Activated T-cell treated with anti-CD3 and anti-CD28 coated beads for 48 hours (primary cell): Measurements from ENCODE around the gene THADA.

Experiments used
- DNase-seq: peaks from one replicate; pipeline ENCODE4 v3.0.0-alpha.2; 2020; ENCODE audit warnings: low read depth

THADA gene

DNA sequence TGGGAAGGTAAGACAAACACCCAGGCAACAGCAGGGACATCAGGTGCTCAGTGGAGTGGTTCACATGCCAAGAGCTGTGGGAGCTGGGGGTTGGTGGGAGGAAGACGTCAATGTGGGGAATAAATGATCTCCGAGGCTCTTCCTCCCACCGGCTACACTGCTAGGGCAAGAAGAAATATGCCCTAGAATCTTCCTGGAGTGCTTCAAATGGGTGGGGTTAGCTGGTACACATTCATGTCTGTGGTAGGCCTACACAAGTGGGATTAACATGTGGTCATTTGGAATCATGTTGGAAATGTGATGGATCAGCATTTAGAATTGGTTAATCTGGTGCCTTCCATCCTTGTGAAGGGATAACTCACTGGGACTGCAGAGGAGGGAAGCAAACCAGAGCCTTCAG is 357.0 kb downstream of the THADA start:
- no peak for DNase-seq

DNA sequence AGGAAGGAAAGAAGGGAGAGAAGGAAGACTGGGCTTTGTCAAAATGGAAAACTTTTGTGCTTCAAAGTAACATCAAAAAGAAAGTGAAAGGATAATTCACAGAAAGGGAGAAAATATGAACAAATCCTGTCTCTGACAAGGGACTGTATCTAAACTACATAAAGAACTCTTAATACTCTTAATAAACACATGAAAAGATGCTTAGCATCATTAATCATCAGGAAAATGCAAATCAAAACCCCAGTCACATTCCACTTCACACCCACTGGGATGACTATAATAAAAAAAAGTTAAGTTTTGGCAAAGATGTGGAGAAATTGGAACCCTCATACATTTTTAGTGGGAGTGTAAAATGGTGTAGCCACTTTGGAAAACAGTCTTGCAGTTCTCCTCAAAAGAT is 357.7 kb downstream of the THADA start:
- no peak for DNase-seq

DNA sequence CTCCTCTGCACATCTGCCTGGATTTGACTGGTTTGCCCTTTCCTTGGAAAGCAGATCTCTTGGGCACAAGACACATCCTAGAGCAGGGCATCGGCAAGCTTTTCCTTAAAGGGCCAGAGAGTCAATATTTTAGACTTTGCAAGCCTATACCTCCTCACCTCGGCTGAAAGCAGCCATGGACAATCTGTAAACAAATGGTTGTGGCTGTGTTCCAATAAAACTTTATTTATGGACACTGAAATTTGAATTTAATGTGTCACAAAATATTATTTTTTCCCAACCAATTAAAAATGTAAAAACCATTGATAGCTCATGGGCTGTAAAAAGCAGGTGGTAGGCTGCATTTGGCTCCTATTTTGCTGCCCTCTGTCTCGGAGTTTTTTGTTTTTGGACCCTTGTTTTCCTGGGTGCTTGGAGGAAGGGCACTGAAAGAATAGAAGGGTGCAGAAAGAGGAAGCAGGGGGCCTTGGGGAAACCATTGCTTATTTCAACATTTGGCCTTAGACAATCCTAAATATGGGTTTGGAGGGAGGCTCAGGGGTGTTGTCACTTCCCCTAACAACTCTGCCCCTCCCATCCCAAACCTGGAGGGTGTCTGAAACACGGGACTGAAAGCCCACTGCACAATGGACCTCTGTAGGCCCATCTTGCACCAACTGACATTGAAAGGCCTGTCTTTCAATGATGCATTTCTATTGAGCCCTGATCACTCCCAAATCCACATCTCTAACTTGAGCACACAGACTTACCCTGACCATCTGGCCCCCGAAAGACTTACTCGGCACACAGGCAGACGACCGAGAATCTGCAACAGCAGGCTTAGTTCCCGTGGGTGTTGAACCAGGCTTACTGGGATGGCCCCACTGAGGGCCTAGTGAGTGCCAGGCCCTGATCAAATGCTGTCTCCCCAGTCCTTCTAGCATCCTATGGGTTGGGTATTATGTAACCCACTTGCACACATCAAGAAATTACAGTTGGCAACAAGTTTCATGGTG is 362.3 kb downstream of the THADA start:
- DNase-seq: no peak

DNA sequence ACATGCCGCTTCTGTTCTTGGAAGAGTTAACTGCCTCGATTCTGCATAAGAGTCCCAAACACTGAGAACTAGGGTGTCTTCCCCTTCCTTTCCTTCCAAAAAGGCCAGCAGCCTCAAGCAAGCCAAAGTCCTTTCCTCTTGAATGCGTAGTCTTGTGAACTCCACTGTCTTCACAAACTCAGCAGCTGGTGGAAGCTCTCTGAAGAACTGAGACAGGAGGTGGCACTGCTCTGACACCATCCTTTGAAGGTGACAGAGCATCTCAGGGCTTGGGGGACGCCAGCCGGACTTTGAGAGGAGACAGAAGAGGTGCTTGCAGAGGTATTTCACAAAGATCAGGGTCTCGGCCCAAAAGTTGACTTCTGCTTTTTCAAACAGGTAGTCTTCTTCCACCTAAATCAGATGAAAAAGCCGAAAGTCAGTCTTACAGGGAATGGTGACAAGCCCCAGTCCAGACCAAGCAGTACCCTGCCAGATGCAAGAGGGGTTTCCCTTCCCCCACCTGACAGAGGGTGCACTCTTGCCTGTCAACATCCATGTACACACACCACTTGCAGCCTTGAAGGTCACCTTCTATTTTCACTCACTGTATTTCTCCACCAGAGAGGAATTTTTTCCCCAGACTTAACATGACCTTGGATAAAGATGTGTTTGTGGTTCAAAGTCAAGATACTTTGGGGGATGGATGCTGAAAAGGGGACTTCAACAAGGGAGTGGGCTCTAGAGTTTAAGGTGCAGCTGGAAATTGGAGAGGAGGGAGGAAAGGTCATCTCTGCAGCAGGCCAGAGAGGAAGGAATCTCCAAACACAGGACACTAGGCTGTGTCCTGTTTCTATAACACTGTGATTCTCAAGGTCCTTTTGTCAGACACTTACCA is 364.6 kb downstream of the THADA start:
- no peak for DNase-seq

DNA sequence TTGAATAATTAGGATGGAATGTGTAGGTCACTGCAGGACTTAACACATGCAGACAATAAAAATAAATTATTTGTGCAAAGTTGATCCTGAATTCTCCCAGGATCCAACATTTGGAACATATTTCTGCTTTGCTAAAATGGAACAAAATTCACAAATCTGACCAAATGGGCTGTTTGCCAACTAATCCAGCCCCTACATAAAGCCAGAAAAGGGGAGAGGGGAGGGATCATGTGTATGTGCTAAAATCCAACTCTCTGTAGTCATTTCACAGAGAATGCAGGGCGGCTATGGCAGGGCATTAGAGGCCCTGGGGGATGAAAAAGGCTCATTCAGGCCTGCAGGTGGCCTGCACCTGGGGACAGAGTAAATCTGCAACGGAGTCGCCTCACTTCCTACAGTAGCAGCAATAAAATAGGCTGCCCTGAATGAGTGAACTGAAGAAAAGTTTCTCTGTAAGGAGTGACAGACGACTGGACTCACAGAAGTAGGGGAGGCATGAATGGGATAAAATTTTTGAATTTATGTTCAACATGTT is 365.4 kb downstream of the THADA start:
- DNase-seq: no peak

DNA sequence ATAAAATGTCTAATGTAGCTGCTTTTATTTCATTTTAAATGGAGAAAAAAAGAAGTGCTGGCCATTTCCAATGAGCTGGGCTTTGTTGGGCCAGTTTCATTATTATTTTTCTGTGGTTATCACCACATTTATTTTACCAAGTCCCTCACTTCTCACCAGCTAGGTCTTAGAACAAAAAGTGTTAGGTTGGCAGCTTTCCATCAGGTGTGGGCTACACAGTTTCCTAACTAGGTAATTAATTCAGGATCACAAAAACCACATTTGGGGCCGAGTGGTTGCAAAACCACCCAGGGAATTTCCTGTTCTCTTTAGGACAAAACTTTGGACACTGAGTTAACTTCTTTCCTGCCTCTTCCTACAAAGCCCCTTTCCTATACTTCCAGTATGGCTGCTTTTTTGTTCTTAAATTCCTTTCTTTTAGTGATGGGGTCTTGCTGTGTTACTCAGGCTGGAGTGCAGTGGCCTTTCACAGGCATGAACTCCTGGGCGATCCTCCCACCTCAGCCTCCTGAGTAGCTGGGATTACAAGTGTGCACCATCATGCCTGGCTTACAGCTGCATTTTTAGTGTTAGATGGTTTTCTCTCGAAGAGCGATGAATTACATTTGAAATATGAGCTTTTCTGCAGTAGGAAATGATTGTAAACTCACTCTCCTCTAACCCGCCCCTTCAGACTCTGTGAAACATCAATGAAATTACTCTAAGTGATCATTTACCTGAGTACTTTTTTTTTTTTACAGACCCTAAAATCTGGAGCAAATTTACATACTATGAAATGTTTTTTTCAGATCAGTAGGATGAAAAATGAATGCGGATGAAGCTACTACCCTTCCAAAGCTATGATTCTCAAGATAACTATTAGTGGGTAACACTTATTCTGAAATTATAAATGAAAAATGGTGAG is 366.8 kb downstream of the THADA start:
- no peak for DNase-seq

DNA sequence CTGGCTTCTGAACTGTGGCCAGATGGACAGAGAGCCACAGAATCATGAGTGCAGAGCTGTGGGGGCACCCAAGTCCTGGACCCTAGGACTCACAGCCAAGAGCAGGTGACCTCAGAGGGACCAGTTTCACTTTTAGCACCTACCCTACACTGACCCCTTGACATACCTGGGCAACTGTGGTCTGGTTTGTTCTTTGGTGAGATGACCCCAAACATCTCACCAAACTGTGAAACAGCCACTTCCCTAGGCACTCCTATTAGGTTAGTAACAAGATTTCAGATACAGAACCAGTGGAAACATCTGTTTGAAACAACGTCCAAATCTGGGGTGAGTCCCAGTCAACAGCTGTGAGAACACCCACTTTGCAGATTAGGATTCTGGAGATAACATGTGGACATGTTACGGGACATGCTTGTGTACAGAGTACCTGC is 367.5 kb downstream of the THADA start:
- DNase-seq: no peak

DNA sequence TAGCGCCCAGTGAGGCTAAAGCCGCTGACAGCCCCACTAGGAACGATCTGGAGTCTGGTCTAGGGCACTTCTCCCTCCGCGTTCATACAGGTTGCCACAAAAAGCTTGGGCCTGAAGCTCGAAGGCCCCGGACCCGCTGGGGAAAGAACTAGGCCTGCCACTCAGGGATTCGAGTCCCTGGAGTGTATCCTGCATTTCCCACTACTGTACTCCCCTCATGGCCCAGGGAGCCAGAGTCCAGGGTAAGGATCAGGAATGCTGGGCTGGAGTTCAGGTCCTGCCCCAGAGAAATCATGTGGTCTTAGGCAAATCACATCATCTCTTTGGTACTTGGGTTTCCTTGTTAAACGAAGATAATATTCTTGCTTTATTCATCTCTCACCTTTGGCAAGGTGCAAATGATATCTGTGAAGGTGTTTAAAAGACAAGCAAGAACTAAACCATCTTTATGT is 368.0 kb downstream of the THADA start:
- DNase-seq: no peak

DNA sequence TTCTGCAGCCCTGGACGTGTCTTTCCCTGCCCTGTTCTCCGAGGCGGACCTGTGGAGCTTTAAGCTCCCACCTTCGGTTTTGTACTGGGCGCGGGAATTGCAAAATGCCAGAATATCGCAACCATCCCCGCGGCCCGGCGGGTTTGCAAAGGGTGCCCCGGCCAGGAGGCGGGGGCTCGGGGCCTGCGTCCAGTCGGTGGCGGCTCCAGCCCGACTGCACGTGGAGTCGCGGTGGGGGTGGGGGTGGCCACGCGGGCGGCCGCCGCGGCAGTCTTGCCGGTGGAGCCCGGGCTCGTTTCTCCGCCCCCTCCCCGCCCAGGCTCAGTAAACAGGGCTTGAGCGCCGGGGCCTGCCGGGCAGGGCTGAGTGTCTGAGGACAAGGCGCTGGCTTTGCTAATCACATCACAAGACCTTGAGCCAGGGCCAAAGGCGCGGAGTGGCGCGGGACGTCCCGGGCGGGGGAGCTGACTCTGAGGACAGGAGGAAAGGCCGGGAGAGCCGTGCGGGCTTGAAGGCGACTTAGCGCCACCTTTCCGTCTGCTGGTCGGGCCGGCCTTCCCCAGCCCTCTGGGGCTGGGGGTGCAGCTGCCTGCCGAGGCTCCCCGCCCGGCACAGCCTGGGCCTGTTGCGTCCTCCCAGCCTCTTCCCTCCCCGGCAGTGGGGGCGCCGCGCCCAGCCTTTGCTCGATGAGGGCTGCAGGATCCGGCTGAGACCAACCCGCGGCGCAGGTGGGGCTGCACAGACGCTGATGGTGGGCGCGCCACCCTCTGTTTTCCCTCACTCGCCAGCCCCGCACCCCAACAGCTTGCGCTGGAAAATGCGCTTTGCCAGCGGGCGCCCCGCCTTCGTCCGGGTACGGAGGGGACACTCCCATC is 368.6 kb downstream of the THADA start:
- peak; percentile 67 for DNase-seq

DNA sequence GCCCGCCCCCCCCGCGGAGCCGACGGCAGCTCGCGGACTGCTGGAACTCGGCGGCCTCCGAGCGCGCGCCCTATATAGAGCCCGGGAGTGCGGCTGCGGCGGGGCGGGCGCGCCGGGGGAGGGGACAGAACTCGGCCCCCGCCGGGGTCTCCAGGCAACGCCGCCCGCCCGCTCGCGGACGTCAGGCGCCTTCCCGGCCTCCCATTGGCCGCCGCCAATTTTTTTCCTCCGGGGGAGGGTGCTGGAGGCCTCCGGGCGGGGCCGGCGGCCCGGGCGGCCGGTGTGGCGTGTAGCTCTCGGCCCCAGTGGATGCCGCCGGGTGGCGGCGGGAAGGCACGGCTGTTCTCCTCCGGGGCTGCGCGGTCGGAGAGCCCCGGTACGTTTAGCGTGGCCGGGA is 369.3 kb downstream of the THADA start, which contains the start of gene ZFP36L2:
Gene ZFP36L2, minus strand, starts transcription at position 49 of the 397 bp plus-strand sequence. CDS start 291 bp downstream, outside the sequence.
- DNase-seq: peak; percentile 97

DNA sequence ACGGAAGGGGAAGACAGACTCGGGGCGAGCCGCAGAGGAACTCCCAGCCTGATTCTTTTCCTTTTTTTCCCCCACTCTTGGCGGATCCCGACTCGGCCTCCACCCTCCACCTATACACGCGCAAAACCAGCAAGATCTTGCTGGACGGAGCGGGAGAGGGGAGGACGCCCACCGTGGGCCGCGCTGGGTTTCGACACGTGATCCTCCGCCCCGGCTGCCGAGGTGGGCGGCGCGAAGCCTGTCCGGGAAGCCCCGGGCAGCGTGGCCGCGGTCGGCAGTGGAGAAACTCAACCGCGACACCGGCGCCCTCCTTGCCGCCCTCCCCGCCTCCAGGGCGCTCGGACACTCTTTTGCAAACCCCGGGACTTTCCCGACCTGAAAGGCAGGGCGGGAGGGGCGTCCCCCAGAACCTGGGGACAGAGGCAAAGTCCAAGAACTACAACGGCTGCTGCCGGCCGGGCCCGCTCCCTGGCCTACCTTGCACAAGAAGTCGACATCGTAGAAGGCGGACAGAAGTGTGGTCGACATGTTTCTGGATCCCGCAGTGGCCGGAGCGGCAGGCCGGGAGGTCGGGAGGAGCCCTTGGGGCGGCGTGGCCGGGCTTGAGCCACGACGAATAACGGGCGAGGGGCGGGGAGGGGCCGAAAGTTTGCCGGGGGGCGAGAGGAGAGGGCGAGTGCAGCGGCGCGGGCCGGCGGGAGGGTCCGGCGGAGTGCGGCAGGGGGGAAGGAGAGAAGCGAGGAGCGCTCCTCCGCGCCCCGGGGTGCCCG is 369.9 kb downstream of the THADA start:
- DNase-seq: peak; percentile 69

DNA sequence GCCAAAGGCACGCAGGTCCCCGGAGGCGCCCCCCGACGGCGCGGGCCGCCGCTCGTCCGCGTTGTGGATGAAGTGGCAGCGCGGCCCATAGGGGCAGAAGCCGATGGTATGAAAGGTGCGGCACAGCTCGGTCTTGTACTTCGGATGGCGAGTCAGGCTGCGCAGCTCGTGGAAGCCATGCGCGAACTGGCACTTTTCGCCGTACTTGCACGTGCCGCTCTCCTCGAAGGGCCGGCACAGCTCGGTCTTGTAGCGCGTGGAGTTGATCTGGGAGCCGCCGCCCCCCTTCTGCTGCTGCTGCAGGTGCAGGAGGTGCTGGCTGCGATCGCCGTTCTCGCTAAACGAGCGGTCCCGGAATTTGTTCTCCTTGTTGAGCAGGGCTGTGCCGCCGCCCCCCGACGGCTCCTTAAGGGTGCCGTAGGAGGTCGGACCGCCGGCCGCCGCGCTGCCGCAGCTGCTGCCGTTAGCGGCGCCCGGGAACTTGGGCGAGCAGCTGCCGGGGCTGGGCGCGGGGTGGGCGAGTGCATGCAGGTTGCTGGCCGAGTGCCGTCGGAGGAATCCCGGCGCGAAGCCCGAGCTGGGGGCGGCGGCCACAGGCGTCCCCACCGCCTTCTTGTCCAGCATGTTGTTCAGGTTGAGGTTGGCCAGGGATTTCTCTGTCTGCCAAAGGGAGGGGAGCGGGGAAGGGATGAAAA is 370.6 kb downstream of the THADA start:
- DNase-seq: peak; percentile 57

DNA sequence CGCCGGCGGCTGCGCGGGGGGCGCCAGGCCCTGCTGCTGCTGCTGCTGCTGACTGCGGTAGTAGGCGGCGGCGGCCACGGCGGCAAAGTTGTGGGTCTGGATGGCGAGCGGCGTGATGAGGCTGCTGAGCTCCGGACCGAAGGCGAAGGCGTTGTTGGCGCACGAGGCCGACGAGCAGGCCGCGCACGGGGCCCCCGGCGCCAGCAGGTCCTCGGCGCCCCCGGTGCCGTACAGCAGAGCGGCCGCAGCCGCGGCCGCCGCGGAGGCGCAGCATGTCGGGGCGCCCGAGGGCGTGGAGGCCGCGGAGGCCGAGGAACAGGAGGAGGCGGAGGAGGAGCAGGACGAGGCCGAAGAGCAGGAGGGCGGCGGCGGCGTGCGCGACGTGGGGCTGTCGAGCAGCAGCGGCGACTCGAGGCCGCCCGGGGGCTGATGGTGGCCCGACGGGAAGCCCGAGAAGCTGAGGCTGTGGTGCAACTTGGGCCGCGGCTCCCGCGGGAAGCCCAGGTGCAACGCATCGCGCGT is 371.2 kb downstream of the THADA start:
- DNase-seq: peak; percentile 45

DNA sequence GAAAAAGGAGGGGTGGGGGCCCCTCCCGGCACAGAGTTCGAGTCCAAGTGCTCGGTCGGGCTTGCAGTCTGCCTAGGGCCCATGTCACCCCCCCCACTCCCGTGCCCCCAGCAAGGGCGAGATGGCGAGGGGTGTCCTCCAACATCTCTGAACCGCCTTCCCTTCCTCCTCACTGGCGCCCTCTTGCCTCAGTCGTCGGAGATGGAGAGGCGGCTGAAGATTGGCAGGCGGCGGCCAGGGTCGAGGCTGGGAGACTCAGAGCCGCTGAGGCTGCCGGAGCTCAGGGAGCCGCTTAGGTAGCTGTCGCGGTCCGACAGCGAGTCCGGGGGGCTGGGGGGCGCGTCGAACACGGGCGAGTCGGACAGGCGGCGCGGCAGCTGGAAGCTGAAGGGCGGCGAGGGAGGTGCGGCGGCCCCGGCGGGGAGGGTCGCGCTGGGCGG is 371.7 kb downstream of the THADA start:
- peak; percentile 71 for DNase-seq

DNA sequence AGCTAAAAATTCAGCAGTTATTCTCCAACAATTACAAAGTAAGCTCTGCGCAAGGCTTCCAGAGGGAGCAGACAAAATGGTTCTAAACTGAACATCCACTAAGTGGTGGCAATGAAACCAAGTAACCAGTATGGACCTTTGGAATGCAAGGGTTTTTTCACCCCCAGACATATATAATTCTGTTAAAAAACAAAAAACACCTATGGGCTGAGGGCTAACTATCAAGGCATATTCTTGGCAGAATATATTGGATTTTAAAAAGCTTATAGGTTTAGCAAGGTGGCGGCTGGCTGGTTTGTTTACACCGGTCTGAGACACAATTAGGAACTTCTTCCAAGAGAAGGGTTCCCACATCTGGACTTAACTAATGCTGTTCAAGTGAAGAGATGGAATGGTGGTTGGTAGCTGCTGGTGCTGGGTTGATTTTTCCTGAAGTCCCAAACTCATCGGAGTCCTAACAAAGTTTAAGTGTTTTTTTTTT is 372.3 kb downstream of the THADA start:
- DNase-seq: no peak

DNA sequence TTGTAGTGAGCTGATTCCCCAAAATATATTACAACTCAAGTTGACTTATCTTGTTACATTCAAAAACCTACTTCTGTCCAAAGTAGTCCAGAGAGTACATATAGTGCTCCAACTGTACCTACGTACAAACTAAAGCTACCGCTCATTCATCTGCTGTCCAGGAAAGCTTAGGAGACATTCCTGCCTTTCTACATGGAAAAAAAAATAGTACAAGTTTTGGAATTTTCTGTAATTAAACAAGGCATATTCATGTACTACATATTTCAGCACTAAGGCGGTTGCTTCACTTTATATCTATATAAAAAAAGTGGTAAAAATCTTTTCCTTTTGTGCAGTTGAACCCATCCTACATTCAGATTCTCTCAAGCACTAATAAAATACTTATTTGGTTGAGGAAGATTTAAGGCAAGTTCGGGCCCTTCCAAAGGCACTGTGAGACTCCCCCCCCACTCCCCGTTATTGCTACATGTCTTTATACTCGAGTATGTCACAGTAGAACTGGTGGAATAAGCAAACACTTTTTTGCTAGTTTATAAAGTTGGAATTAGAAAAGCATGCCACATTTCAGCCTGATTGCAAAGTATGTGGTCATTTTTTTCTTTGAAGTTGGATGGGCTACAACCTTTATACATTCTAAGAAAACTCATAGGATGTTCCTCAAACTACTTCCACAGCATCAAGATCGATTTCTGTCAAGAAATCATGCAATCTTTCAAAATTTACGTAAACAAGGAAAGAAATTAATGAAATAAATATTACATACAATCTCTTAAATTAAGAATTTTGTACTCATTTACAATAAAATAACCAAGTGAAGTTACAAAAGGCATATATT is 373.1 kb downstream of the THADA start:
- DNase-seq: no peak

DNA sequence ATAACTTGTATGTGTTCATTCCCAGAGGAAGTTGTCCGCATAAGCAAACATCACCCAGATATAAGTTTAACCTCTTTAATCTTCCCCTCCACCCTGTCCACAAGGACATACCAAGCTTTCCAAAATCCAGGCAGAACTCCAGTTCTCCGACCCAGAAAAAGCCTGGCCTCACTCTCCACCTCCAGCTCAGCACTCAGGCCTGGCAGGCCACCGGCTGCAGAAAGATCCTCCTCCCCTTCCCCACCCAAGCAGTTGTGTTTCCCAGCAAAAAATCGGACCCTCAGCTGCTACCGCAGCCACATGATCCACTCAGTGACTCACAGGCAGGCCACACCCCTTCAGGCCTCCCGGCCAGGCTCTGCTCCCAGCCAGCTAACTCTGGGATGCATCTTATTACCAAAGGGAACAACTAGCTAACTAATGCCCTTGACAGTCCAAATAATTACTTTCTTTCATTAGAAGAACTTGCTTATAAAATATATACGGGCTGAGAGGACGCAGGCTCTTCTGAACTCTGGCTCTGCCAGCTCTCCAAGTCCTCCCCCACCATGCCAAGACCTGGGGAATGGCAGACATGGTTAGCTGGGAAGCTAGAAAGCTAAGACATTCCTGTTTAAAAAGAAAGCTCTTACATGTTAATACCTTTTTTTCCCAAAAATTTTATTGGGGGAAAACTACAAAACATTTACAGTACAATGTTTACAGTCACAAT is 373.9 kb downstream of the THADA start:
- DNase-seq: peak; percentile 62
